Measurements from ENCODE around the gene TUBA3D. TPM values are rescaled to one million over a fixed set of nuclear protein-coding genes. Genes with fewer than 3 reads are reported as not detected.
A peak's percentile ranks its signal among the peaks of the same experiment; 100 is the strongest.
"Not testable (repeated sequence)": the region's sequence is repeated elsewhere in the genome, so short reads cannot be mapped to it uniquely, and the experiment has no call there.

Gene TUBA3D
- total and polyA plus RNA-seq, 4 donors: 0.02 TPM; not detected in 3

- Histone ChIP-seq H3K27me3 (ENCODE audit: control insufficient read depth in 3 of 3, insufficient read depth in 3 of 3, low read length in 2 of 3) (no peaks in the 10 kb centered on the region), H3K9ac (ENCODE audit: insufficient read depth in 1 of 2, low read length in 2 of 2) (no peak overlapping the region), H3K4me1 (ENCODE audit: control insufficient read depth in 5 of 5, insufficient read depth in 5 of 5, low read length in 5 of 5) (no peaks in the 10 kb centered on the region), H3K4me3 (no peak overlapping the region), H3K36me3 (ENCODE audit: control insufficient read depth in 4 of 4, insufficient read depth in 4 of 4, low read length in 4 of 4) (peaks cover 0 to 47% (median 2%) of the 10 kb centered on the region in 4 donors), H3K27ac (ENCODE audit: low read depth in 1 of 2, low read length in 1 of 2) (no peak overlapping the region), H3K9me3 (ENCODE audit: control insufficient read depth in 4 of 4, insufficient read depth in 3 of 4, low read length in 3 of 4) (no peaks in the 10 kb centered on the region)
- no peak for TF ChIP-seq CTCF (IDR thresholded peaks at IDR 0.05; ENCODE audit: control extremely low read depth, extremely low read depth)
- ATAC-seq (ENCODE audit: insufficient read depth, low FRiP score): no peak
- DNase-seq: no peak
- WGBS, 2 donors: 82 to 89% methylated on average over 10 of the region's 10 CpGs
Observed at GRCh38 chr2:131516011-131516410, 40.1 kb downstream of the TUBA3D start.

GRCh38 chr2:131516621-131517020 lies 40.7 kb downstream of the TUBA3D start:
- H3K9me3 ChIP-seq (ENCODE audit: control insufficient read depth in 4 of 4, insufficient read depth in 3 of 4, low read length in 3 of 4); H3K4me3 ChIP-seq; H3K4me1 ChIP-seq (ENCODE audit: control insufficient read depth in 5 of 5, insufficient read depth in 5 of 5, low read length in 5 of 5); H3K9ac ChIP-seq (ENCODE audit: insufficient read depth in 1 of 2, low read length in 2 of 2); ATAC-seq (ENCODE audit: insufficient read depth, low FRiP score); H3K27me3 ChIP-seq (ENCODE audit: control insufficient read depth in 3 of 3, insufficient read depth in 3 of 3, low read length in 2 of 3); H3K27ac ChIP-seq (ENCODE audit: low read depth in 1 of 2, low read length in 1 of 2): not testable (repeated sequence)
- WGBS, 2 donors: 78 to 82% methylated on average over 11 of the region's 11 CpGs
- peaks cover 0 to 47% (median 2%) of the 10 kb centered on the region in 4 donors for H3K36me3 ChIP-seq (ENCODE audit: control insufficient read depth in 4 of 4, insufficient read depth in 4 of 4, low read length in 4 of 4)
- DNase-seq: peak in 1 of 3 donors; percentile 7

DNA sequence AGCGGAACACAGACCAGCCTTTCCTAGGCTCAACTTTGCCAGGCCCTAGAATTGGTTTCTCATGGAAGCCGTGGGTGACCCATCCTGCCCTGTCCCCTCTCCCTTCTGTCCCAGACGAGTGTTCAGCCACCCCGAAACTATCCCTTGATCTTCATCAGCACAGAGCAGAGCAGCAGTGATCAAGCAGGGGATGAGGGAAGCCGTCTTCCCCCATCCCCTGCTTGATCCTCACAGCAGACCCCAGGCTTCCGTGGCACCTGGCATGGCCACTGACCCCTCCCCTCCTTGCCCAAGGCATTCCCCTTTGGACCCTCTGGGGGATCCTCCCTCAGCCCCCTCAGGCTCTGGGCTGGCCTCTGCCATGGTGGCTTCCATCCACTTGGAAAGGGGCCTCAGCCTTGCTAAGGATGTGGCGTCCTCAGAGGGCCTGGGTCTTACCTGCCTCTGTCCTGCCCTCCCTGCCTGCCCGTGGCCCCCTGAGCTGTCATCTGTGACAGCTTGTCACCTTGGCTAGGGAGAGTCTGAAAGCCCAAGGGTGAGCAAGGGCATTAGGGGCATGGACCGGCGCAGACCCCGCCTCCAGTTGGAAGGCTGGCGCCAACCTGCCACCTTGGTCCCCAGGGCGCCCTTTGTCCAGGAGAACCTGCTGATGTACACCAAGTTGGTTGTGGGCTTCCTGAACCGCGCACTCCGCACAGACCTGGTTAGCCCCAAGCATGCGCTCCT lies 41.4 kb downstream of the TUBA3D start:
- Histone ChIP-seq H3K27ac (ENCODE audit: low read depth in 1 of 2, low read length in 1 of 2) (no peak overlapping the region), H3K9me3 (ENCODE audit: control insufficient read depth in 4 of 4, insufficient read depth in 3 of 4, low read length in 3 of 4) (no peaks in the 10 kb centered on the region), H3K27me3 (ENCODE audit: control insufficient read depth in 3 of 3, insufficient read depth in 3 of 3, low read length in 2 of 3) (no peaks in the 10 kb centered on the region), H3K4me3 (no peak overlapping the region), H3K9ac (ENCODE audit: insufficient read depth in 1 of 2, low read length in 2 of 2) (no peak overlapping the region), H3K4me1 (ENCODE audit: control insufficient read depth in 5 of 5, insufficient read depth in 5 of 5, low read length in 5 of 5) (no peaks in the 10 kb centered on the region), H3K36me3 (ENCODE audit: control insufficient read depth in 4 of 4, insufficient read depth in 4 of 4, low read length in 4 of 4) (peaks cover 0 to 47% (median 2%) of the 10 kb centered on the region in 4 donors)
- ATAC-seq (ENCODE audit: insufficient read depth, low FRiP score) (no peak), DNase-seq (no peak)
- 97% methylated on average over 17 of the region's 17 CpGs for WGBS, 2 donors
- no peak for TF ChIP-seq CTCF (IDR thresholded peaks at IDR 0.05; ENCODE audit: control extremely low read depth, extremely low read depth)

DNA sequence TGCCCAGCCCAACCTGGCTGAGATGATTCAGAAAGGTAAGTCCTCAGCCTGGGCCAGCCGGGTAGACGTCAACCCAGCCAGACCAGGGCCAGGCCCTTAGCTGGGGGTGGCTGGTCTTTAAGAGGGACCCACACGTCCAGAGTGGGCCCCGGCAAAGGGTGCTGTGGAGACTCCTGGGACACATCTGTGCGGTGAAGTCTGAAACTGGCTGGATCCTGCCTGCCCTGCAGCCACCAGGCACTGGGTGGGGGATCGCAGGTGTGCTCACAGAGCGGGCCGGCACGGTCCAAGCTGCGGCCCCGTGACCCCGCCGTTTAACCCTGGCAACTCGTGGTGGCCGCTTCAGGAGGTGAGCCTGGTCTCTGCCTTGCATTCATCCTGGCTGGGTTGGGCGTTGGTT lies 41.9 kb downstream of the TUBA3D start:
- WGBS, 2 donors: 84 to 90% methylated on average over 11 to 16 of the region's 16 CpGs
- H3K9ac ChIP-seq (ENCODE audit: insufficient read depth in 1 of 2, low read length in 2 of 2); H3K4me3 ChIP-seq; H3K27ac ChIP-seq (ENCODE audit: low read depth in 1 of 2, low read length in 1 of 2); H3K27me3 ChIP-seq (ENCODE audit: control insufficient read depth in 3 of 3, insufficient read depth in 3 of 3, low read length in 2 of 3); ATAC-seq (ENCODE audit: insufficient read depth, low FRiP score); H3K4me1 ChIP-seq (ENCODE audit: control insufficient read depth in 5 of 5, insufficient read depth in 5 of 5, low read length in 5 of 5); H3K9me3 ChIP-seq (ENCODE audit: control insufficient read depth in 4 of 4, insufficient read depth in 3 of 4, low read length in 3 of 4); DNase-seq: not testable (repeated sequence)
- peaks cover 0 to 44% (median 2%) of the 10 kb centered on the region in 4 donors for H3K36me3 ChIP-seq (ENCODE audit: control insufficient read depth in 4 of 4, insufficient read depth in 4 of 4, low read length in 4 of 4)

DNA sequence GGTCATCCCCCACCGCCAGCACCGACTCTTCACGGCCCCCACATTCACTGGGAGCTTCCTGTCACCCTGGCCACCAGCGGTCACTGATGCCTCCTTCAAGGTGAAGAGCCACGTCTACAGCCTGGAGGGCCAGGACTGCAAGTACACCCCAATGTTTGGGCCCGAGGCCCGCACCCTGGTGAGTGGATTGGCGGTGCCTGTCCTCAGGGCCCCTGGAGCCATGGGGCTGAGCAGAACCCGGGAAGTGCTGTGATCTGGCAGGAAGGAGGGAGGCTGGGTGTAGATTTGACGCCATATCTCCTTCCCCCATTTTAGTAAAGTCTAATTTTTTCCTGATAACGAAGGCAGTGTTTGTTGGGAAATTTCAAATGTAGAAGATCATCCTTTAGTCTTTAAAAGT lies 42.6 kb downstream of the TUBA3D start:
- not testable (repeated sequence) for H3K4me3 ChIP-seq; H3K27me3 ChIP-seq (ENCODE audit: control insufficient read depth in 3 of 3, insufficient read depth in 3 of 3, low read length in 2 of 3); ATAC-seq (ENCODE audit: insufficient read depth, low FRiP score); H3K27ac ChIP-seq (ENCODE audit: low read depth in 1 of 2, low read length in 1 of 2); DNase-seq; H3K4me1 ChIP-seq (ENCODE audit: control insufficient read depth in 5 of 5, insufficient read depth in 5 of 5, low read length in 5 of 5); H3K9ac ChIP-seq (ENCODE audit: insufficient read depth in 1 of 2, low read length in 2 of 2); H3K9me3 ChIP-seq (ENCODE audit: control insufficient read depth in 4 of 4, insufficient read depth in 3 of 4, low read length in 3 of 4)
- 93 to 98% methylated on average over 6 to 10 of the region's 11 CpGs for WGBS, 2 donors
- peaks cover 0 to 39% (median 2%) of the 10 kb centered on the region in 4 donors for H3K36me3 ChIP-seq (ENCODE audit: control insufficient read depth in 4 of 4, insufficient read depth in 4 of 4, low read length in 4 of 4)

Measured in lung (tissue), 12 donors.